Keratinocyte (primary cell): ENCODE results near the gene FBXL13. TPM values are rescaled to one million over a fixed set of nuclear protein-coding genes. Genes with fewer than 3 reads are reported as not detected.

ENCODE experiments used
- DNase-seq: peaks from one replicate; pipeline ENCODE4 v3.0.0-alpha.2; 2011; ENCODE audit warnings: low read depth, missing footprints, low spot score
- FAIRE-seq: peaks from 2 replicates; lab custom pipeline; 2011; peaks lifted over from hg19 to GRCh38; lab: Jason Lieb, UNC
- H2AFZ ChIP-seq: 2 replicates; pipeline ENCODE4 v1.6.0; 2012; ENCODE audit warnings: low read length, control low read depth, inconsistent platforms; ENCODE audit not compliant: control insufficient read depth
- H3K27ac ChIP-seq: 2 replicates; pipeline ENCODE4 v1.5.1; 2011; ENCODE audit warnings: low read length; ENCODE audit not compliant: control insufficient read depth, insufficient read depth
- H3K27me3 ChIP-seq: 3 replicates; pipeline ENCODE4 v1.6.0; 2011; ENCODE audit warnings: low read length; ENCODE audit not compliant: control insufficient read depth, insufficient read depth; ENCODE audit errors: extremely low read depth
- H3K36me3 ChIP-seq, 2 experiments: 2 replicates in 1 of 2; 3 replicates in 1 of 2; pipeline ENCODE4 v1.5.1; 2011; ENCODE audit warnings: low read length in 2 of 2, mild to moderate bottlenecking in 1 of 2; ENCODE audit not compliant: control insufficient read depth in 2 of 2, insufficient read depth in 2 of 2; ENCODE audit errors: extremely low read depth in 1 of 2
- H3K4me1 ChIP-seq: 3 replicates; pipeline ENCODE4 v1.5.1; 2011; ENCODE audit warnings: low read length; ENCODE audit not compliant: control insufficient read depth, insufficient read depth; ENCODE audit errors: extremely low read depth
- H3K4me2 ChIP-seq: 3 replicates; pipeline ENCODE4 v1.6.0; 2011; ENCODE audit warnings: low read depth, low read length; ENCODE audit not compliant: control insufficient read depth, insufficient read depth; ENCODE audit errors: extremely low read depth
- H3K4me3 ChIP-seq, 3 experiments: fragments of 200-600 bp in 1 of 3; sonication (generic) in 1 of 3; 2 replicates in 2 of 3; 3 replicates in 1 of 3; pipeline ENCODE4 v1.5.1; 2011 to 2016; ENCODE audit warnings: low read length in 3 of 3, mild to moderate bottlenecking in 3 of 3, control low read depth in 2 of 3, inconsistent platforms in 1 of 3, low read depth in 1 of 3, mixed read lengths in 1 of 3, mixed run types in 1 of 3, moderate library complexity in 1 of 3; ENCODE audit not compliant: control insufficient read depth in 2 of 3, insufficient read depth in 2 of 3; ENCODE audit errors: extremely low read depth in 1 of 3
- H3K79me2 ChIP-seq: 2 replicates; pipeline ENCODE4 v1.6.0; 2012; ENCODE audit warnings: low read length; ENCODE audit not compliant: control insufficient read depth, insufficient read depth
- H3K9ac ChIP-seq: 3 replicates; pipeline ENCODE4 v1.6.0; 2011; ENCODE audit warnings: low read length; ENCODE audit not compliant: control insufficient read depth, insufficient read depth; ENCODE audit errors: extremely low read depth
- H3K9me1 ChIP-seq: 3 replicates; pipeline ENCODE4 v1.6.0; 2011; ENCODE audit warnings: low read length; ENCODE audit not compliant: control insufficient read depth, insufficient read depth; ENCODE audit errors: extremely low read depth
- H3K9me3 ChIP-seq: 2 replicates; pipeline ENCODE4 v1.5.1; 2012; ENCODE audit warnings: low read depth, low read length; ENCODE audit not compliant: control insufficient read depth
- H4K20me1 ChIP-seq: 3 replicates; pipeline ENCODE4 v1.6.0; 2011; ENCODE audit warnings: low read length; ENCODE audit not compliant: control insufficient read depth, insufficient read depth; ENCODE audit errors: extremely low read depth
- CTCF ChIP-seq, 3 experiments: IDR thresholded peaks in 1 of 3; conservative IDR thresholded peaks in 1 of 3; optimal IDR thresholded peaks in 1 of 3; 2 replicates in 2 of 3; 3 replicates in 1 of 3; pipeline versions ENCODE3 to v1.5.1; 2011; ENCODE audit warnings: low read length in 3 of 3, mild to moderate bottlenecking in 3 of 3, moderate library complexity in 2 of 3, control low read depth in 1 of 3, inconsistent platforms in 1 of 3; ENCODE audit not compliant: insufficient read depth in 2 of 3; ENCODE audit errors: extremely low read depth in 1 of 3
- EZH2 ChIP-seq: IDR thresholded peaks from one replicate; pipeline ENCODE4 v1.6.1; 2012; ENCODE audit warnings: inconsistent platforms, mild to moderate bottlenecking, low read length, moderate library complexity
- dilution Hi-C: fragments of 300-500 bp; cut with MboI; formaldehyde crosslinking; loops from one replicate; pipeline ENCODE4 v1.7.0; 2020; ENCODE audit warnings: low sequenced_read_pairs; ENCODE audit not compliant: extremely low pct_ligation_motif_present
- polyA plus RNA-seq, 5 experiments: library from polyadenylated mRNA; depleted of rRNA in 3 of 5; stranded (reverse) in 3 of 5; stranded (forward) in 1 of 5; unstranded in 1 of 5; fragments of >200 nt; gene quantifications; 1 replicate in 1 of 5; 2 replicates in 3 of 5; 3 replicates in 1 of 5; pipeline versions ENCODE4 v1.2.1 to v1.2.3, GENCODE V29; 2011 to 2012; ENCODE audit warnings: missing spikeins in 2 of 5, low read depth in 1 of 5, low replicate concordance in 1 of 5

The FBXL13 gene
- polyA plus RNA-seq, 1 donor (not counting 4 experiments of a cell fraction or from before 2014, with no cell fraction given): 0.20 TPM

- no peaks in the 10 kb centered on the region for H3K27me3 ChIP-seq
- no peak overlapping the region for H3K27ac ChIP-seq
- H3K4me1 ChIP-seq: peaks cover 32% of the 10 kb centered on the region
- no peak overlapping the region for H3K9ac ChIP-seq
- H3K4me3 ChIP-seq: no peak overlapping the region
- dilution Hi-C loops: no loop called here
- no peak overlapping the region for H2AFZ ChIP-seq
- no peaks in the 10 kb centered on the region for H3K9me3 ChIP-seq
- peak; percentile 39 for FAIRE-seq
- no peaks in the 10 kb centered on the region for H3K9me1 ChIP-seq
- DNase-seq: no peak
- no peak overlapping the region for H3K4me2 ChIP-seq
- H3K36me3 ChIP-seq: no peaks in the 10 kb centered on the region
- TF ChIP-seq EZH2 (no peak), CTCF (optimal IDR thresholded peaks at IDR 0.05 in 1 of 3, IDR thresholded peaks at IDR 0.05 in 1 of 3, conservative IDR thresholded peaks at IDR 0.05 in 1 of 3; ENCODE audit: extremely low read depth in 1 of 3, insufficient read depth in 2 of 3, low read length in 3 of 3) (no peak)
- no peaks in the 10 kb centered on the region for H4K20me1 ChIP-seq
- no peaks in the 10 kb centered on the region for H3K79me2 ChIP-seq
These were observed 84.0 kb downstream of the FBXL13 start for GRCh38 chr7:102990642-102991041.

- TF ChIP-seq CTCF (optimal IDR thresholded peaks at IDR 0.05 in 1 of 3, IDR thresholded peaks at IDR 0.05 in 1 of 3, conservative IDR thresholded peaks at IDR 0.05 in 1 of 3; ENCODE audit: extremely low read depth in 1 of 3, insufficient read depth in 2 of 3, low read length in 3 of 3) (no peak), EZH2 (no peak)
- no peaks in the 10 kb centered on the region for H3K9me3 ChIP-seq
- no peak overlapping the region for H2AFZ ChIP-seq
- H3K4me2 ChIP-seq: no peak overlapping the region
- no peak for FAIRE-seq
- no peak for DNase-seq
- no peak overlapping the region for H3K9ac ChIP-seq
- H3K36me3 ChIP-seq: no peaks in the 10 kb centered on the region
- no peaks in the 10 kb centered on the region for H4K20me1 ChIP-seq
- no peaks in the 10 kb centered on the region for H3K79me2 ChIP-seq
- dilution Hi-C loops: no loop called here
- no peak overlapping the region for H3K27ac ChIP-seq
- H3K4me1 ChIP-seq: peaks cover 37% of the 10 kb centered on the region
- no peaks in the 10 kb centered on the region for H3K27me3 ChIP-seq
- no peaks in the 10 kb centered on the region for H3K9me1 ChIP-seq
- H3K4me3 ChIP-seq: no peak overlapping the region
These were observed 85.7 kb downstream of the FBXL13 start for GRCh38 chr7:102988631-102989560.
